Heart left ventricle (tissue), 16 donors: ENCODE results near the gene UPK3A. TPM values are rescaled to one million over a fixed set of nuclear protein-coding genes. Genes with fewer than 3 reads are reported as not detected.

Source experiments
- ATAC-seq, 4 donors: fragments of 200-7000 bp; cut with Tn5 transposase; one replicate each; pipeline ENCODE4 v1.9.1; 2020 to 2022; ENCODE audit warnings: moderate library complexity in 4 of 4, mild to moderate bottlenecking in 3 of 4, moderate number of reproducible peaks in 1 of 4
- DNase-seq, 5 donors: peaks; one replicate each; pipeline ENCODE4 v3.0.0-alpha.2; 2020
- H3K27ac ChIP-seq, 12 donors: fragments of 200-600 bp; sonication (generic) in 4 of 12; one replicate each; pipeline versions ENCODE4 v1.5.0 to v1.8.0; 2016 to 2022; ENCODE audit warnings: mild to moderate bottlenecking in 2 of 12
- H3K27me3 ChIP-seq, 9 donors: fragments of 200-600 bp; sonication (generic) in 2 of 9; one replicate each; pipeline versions ENCODE4 v1.5.1 to v1.8.0; 2016 to 2022; ENCODE audit warnings: mild to moderate bottlenecking in 3 of 9
- H3K36me3 ChIP-seq, 9 donors: fragments of 200-600 bp; sonication (generic) in 2 of 9; one replicate each; pipeline versions ENCODE4 v1.5.0 to v1.8.0; 2018 to 2022; ENCODE audit warnings: mild to moderate bottlenecking in 2 of 9
- H3K4me1 ChIP-seq, 12 donors: fragments of 200-600 bp; sonication (generic) in 4 of 12; one replicate each; pipeline versions ENCODE4 v1.5.0 to v1.8.0; 2016 to 2022; ENCODE audit warnings: mild to moderate bottlenecking in 3 of 12
- H3K4me3 ChIP-seq, 12 donors: fragments of 200-600 bp; sonication (generic) in 4 of 12; one replicate each; pipeline versions ENCODE4 v1.5.0 to v1.8.0; 2017 to 2022; ENCODE audit warnings: mild to moderate bottlenecking in 9 of 12, moderate library complexity in 4 of 12
- H3K9me3 ChIP-seq, 12 donors: fragments of 200-600 bp; sonication (generic) in 4 of 12; one replicate each; pipeline versions ENCODE4 v1.5.0 to v1.8.0; 2016 to 2022; ENCODE audit warnings: mild to moderate bottlenecking in 1 of 12
- CTCF ChIP-seq, 12 donors: fragments of 200-600 bp; sonication (generic) in 4 of 12; IDR thresholded peaks; one replicate each; pipeline versions ENCODE4 v1.5.0 to v1.8.0; 2018 to 2022; ENCODE audit warnings: antibody characterized with exemption in 12 of 12, mild to moderate bottlenecking in 5 of 12
- POLR2A ChIP-seq, 2 donors: fragments of 450-650 bp; IDR thresholded peaks; one replicate each; pipeline ENCODE4 v1.6.1; 2017; ENCODE audit warnings: antibody characterized with exemption in 2 of 2, mild to moderate bottlenecking in 2 of 2, moderate library complexity in 2 of 2
- WGBS, 4 donors: extraction: QIAGEN DNeasy Blood & Tissue Kit in 2 of 4; methylation state at CpG; one replicate each; pipeline versions ENCODE4 v1.1.5 to v1.1.7; 2013 to 2018; 5-methylcytosine and 5-hydroxymethylcytosine counted together
- intact Hi-C, 10 donors: fragments of 100-400 bp; cut with DNase I; formaldehyde crosslinking; loops; one replicate each; pipeline versions ENCODE4 v1.11.1 to v1.14.2; 2022
- polyA plus RNA-seq, 2 donors: library from polyadenylated mRNA; stranded (reverse); fragments of 200-250 nt; gene quantifications; one replicate each; pipeline ENCODE4 v1.2.3, GENCODE V29; 2013
- total RNA-seq, 9 donors: library from RNA; depleted of rRNA in 2 of 9; stranded (reverse); fragments of >200 nt in 2 of 9; fragmentation: NEBNext Ultra II Directional in 3 of 9; extraction: Animal tissue kit (Norgen Biotek cat#: 25700) in 3 of 9; gene quantifications; one replicate each; pipeline versions ENCODE4 v1.1.0 to v1.2.4, GENCODE V29; 2016 to 2023
- donor health status: ischemic (EF 13 %, LVEDD 7.1; RV severe dilation, severe dysfunction).
- donor health status: healthy with polysubstance abuse.
- donor health status: DM: no; HTN: yes; CAD: no.
- donor health status: DM: no; HTN: no; CAD: no.
- donor health status: ischemic (EF 25% LVEDD 6.9; RV normal size, moderate dysfunction).
- donor health status: ischemic (EF 25% LVEDD 5.7; RV mildly dilated, moderate dysfunction).
- donor health status: healthy.
- donor health status: DM: yes; HTN: yes; CAD: no.
- donor health status: ischemic (EF 35%, LVEDD 5.7; RV mildly dilated, moderate dysfunction).
- donor health status: nonischemic (EF 11% LVEDD 7.7; RV severe dilation, severe dysfunction).
- donor health status: DM: yes; HTN: yes; CAD: no.
- donor health status: PGD.
- donor health status: ischemic (EF 29% LVEDD 5.4; RV normal size, mild dysfunction).
- donor health status: nonischemic (EF 23%, LVEDD 6.1; RV moderate dilation, normal function).

Gene UPK3A
- total and polyA plus RNA-seq, 11 donors, result 0.15 to 0.45 (median 0.34) TPM; not detected in 8

DNA sequence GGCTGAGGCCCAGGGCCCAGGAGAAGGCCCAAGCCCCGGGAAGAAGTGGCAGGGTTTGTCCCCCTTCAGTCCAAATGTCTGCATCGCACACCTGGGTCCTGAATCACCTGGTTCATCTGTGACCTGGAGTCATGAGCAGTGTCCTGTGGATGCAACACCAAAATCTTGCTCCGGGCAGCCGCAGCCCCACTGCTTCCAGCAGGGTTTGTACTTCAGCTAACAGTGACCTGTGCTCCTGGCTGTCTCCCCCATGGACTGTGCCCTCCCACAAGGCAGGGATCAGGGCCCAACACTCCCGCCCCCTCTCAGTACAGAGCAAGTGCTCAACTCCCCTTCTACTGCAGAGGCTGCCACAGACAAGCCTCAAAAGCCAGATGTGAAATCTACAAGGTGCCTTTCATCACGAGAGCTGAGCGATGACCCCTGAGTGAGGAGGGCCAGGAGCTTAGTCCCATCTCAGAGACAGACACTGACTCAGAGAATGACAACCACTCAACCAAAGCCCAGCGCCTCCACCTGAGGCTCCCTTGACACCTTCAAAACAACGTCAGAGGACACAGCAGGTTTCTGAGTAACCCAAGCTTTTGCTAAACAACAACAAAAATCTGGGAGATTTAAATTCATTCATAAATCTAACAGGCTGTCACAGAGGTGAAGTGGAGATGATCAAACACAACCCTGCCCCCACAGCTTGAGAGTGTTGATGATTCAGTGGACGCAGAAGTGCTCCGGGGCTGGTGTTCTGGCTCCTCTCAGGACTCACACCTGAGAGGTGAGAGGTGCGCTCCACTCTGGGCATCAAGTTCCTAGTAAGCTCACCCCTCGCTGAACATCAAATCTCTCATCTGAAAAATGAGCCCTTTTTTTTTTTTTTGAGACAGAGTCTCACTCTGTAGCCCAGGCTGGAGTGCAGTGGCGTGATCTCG is 47.4 kb upstream of the UPK3A start:
- H3K27ac ChIP-seq, result no peak overlapping the region
- ATAC-seq (no peak), DNase-seq (peak in 1 of 5 donors; percentile 11)
- H3K4me3 ChIP-seq, result no peak overlapping the region
- H3K27me3 ChIP-seq, result no peaks in the 10 kb centered on the region
- peaks cover 0 to 80% (median 12%) of the 10 kb centered on the region in 12 donors for H3K4me1 ChIP-seq
- intact Hi-C loops, result loop anchor here in 1 of 10 donors (10.0 kb wide), 1 partner anchor 53 kb away; no protein-coding TSS in a partner anchor
- 92 to 94% (median 93%) methylated on average over 15 of the region's 15 CpGs for WGBS, 4 donors
- H3K9me3 ChIP-seq, result no peaks in the 10 kb centered on the region
- peaks cover 0 to 11% (median 0%) of the 10 kb centered on the region in 9 donors for H3K36me3 ChIP-seq
- TF ChIP-seq CTCF (IDR thresholded peaks at IDR 0.05), result no peak
- no peak for TF ChIP-seq POLR2A (IDR thresholded peaks at IDR 0.05)

DNA sequence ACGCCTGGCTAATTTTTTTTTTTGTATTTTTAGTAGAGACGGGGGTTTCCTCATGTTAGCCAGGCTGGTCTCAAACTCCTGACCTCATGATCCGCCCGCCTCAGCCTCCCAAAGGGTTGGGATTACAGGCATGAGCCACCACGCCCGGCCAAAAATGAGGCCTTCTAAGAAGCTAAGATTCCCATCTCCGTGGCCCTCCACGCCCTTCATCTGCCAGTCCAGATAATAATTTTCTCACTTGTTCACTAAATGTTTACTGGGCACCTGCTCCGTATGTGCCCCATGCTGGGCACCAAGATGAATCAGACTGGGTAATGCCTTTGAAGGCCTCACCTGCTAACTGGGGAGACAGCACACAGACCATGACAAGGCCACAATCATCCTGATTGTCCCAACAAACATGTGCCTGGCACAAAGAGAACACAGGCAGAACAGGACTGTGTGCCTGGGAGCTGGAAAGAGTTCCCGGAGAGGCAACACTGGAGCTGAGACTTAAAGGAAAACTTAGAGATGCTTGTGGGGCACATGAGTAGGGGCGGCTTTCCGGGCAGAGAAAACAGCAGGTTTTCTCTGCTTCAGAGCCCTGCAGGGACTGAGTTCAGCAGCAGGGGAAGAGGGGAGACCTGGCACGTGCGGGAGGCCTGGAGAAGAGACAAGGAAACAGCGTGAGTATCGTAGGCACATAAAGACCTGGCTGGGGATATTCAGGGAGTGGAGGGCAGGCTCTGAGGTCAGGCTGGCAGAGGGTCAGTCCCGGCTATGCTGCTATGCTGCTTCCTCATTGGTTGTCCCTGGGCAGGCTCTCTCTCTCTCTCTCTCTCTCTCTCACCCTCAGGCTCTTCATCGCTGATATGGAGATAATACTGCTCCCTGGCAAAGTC is 46.4 kb upstream of the UPK3A start:
- peaks cover 0 to 11% (median 0%) of the 10 kb centered on the region in 9 donors for H3K36me3 ChIP-seq
- intact Hi-C loops, result loop anchor here in 1 of 10 donors (10.0 kb wide), 1 partner anchor 54 kb away; no protein-coding TSS in a partner anchor
- TF ChIP-seq POLR2A (IDR thresholded peaks at IDR 0.05) (no peak), CTCF (IDR thresholded peaks at IDR 0.05) (no peak)
- H3K27me3 ChIP-seq, result no peaks in the 10 kb centered on the region
- ATAC-seq (no peak), DNase-seq (peak in 1 of 5 donors; percentile 19)
- no peak overlapping the region for H3K27ac ChIP-seq
- no peak overlapping the region for H3K4me3 ChIP-seq
- no peaks in the 10 kb centered on the region for H3K9me3 ChIP-seq
- H3K4me1 ChIP-seq, result peaks cover 0 to 70% (median 12%) of the 10 kb centered on the region in 12 donors
- whole genome bisulfite sequencing, 4 donors, result 90 to 94% (median 93%) methylated on average over 18 of the region's 18 CpGs

GRCh38 chr22:45238957-45239680 is 45.6 kb upstream of the UPK3A start:
- H3K27me3 ChIP-seq, result no peaks in the 10 kb centered on the region
- peaks cover 0 to 62% (median 12%) of the 10 kb centered on the region in 12 donors for H3K4me1 ChIP-seq
- H3K4me3 ChIP-seq, result peak overlapping the region in 8 of 12 donors; percentile 62 to 86 (median 72)
- intact Hi-C loops, result loop anchor here in 1 of 10 donors (10.0 kb wide), 1 partner anchor 54 kb away; no protein-coding TSS in a partner anchor
- no peaks in the 10 kb centered on the region for H3K9me3 ChIP-seq
- peak in 1 of 4 donors; percentile 17 for ATAC-seq
- H3K27ac ChIP-seq, result peak overlapping the region in 1 of 12 donors; percentile 74
- H3K36me3 ChIP-seq, result peaks cover 0 to 11% (median 0%) of the 10 kb centered on the region in 9 donors
- TF ChIP-seq CTCF (IDR thresholded peaks at IDR 0.05), result no peak
- no peak for TF ChIP-seq POLR2A (IDR thresholded peaks at IDR 0.05)
- 71 to 87% (median 82%) methylated on average over 6 of the region's 6 CpGs for WGBS, 4 donors
- peak in 1 of 5 donors; percentile 32 for DNase-seq
